ENCODE measurements around the gene DIS3L2.
"Not testable (repeated sequence)": the region's sequence is repeated elsewhere in the genome, so short reads cannot be mapped to it uniquely, and the experiment has no call there.

Gene DIS3L2

DNA sequence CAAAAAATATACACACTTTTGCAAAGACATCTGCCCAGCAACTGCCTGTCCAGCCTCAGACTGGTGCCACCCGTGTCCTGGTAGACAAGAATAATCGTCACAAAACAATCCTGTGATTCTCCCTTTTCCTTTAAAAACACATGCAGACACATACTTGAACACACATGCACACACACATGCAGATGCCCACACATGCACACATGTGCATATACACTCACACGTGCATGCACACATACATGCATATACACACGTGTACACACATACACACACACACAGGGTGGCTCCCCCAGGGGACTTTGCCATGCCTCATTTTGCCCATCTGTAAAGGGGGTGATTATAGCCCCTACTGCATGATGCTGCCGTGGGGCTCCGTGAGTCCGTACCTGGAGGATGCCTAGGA is 392.1 kb downstream of the DIS3L2 start:
- DNase-seq = no peak

DNA sequence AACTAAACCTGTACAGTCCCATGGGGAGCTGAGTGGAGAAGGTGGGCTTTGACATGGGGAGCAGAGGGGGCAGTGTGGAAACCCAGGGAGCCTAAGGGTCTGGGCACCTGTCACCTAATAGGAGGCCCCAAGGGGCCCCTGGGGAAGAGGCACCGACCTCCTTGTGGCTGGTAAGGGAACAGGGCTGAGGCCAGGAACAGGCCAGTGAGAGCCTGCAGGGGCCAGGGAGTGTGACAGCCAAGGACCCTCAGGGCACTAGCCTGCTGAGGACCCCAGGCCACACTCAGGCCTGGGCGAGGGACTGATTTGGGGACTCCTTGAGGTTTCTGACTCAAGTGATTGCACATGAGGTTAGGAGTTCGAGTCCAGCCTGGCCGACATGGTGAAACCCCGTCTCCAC is 392.6 kb downstream of the DIS3L2 start:
- DNase-seq = no peak

DNA sequence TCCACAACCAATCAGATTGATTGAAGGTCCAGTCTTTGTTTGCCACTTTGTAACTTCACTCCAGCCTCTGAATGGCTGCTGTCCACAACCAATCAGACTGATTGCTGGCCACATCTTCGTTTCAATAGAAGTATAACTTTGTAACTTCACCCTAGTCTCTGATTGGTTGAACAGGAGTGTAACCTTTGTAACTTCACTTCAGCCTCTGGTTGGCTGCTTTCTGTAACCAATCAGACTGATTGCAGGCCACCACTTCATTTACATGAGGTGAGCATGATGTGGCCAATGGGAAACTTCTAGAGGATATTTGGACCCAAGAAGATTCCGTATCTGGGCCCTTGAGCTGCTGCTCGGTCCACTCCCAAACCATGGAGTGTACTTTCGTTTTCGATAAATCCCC is 400.1 kb downstream of the DIS3L2 start:
- no peak for DNase-seq

DNA sequence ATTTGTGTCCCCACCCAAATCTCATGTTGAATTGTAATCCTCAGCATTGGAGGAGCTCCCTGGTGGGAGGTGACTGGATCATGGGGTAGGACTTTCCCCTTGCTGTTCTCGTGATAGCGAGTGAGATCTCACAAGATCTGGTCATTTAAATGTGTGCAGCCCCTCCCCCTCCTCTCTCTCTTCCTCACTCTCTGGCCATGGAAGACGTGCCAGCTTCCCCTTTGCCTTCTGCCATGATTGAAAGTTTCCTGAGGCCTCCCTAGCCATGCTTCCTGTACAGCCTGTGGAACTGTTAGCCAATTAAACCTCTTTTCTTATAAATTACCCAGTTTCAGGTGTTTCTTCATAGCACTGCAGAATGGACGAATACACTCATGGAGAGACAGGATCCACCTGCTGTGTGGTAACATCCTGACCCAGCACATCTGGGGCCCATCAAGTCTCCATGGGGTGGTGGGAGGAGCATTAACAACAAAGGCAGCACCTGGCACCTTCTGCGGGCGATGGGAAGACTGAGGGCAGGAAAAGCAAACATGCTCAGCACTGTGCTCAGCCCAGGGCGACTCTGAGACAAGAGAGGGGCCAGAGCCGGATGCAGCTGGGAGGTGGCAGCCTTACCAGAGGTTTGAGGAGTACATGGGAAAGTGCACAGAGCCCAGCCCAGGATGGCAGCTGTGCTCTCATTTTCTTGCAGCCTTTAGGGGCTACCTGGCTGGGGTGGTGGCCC is 400.8 kb downstream of the DIS3L2 start:
- no peak for DNase-seq

DNA sequence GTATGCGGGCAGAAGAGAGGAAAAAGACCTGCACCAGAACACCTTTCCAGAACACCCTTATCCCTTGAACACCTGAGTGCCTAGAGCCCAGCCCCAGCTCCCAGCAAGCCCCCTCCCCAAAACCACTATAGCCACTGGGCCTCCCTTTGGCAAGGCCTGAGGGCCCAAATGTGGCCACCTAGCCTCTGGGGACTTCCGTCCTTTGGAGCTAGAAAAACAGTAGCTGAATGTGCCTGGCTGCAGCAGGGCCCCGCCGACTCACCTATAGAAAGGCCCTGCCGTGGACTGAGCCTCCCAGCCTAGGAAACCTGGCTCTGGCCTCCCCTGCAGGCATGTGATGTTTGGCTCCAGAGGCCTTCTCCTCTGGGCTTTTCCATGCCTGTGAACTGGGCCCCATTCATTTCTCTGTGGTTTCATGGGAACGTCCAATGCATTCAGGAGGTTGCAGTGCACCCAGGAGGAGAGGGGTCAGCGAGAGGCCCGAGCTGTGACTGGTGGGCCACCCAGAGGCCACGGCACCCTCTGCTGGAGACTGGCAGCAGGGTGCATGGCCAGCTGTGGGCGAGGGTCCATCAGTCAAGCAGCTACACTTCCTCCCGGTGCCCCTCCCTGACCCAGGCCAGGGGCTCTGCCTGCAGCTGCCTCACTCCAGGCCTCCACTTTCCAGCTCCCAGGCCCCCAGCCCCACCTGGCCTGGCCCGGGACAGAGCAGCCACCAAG is 401.7 kb downstream of the DIS3L2 start:
- not testable (repeated sequence) for DNase-seq

DNA sequence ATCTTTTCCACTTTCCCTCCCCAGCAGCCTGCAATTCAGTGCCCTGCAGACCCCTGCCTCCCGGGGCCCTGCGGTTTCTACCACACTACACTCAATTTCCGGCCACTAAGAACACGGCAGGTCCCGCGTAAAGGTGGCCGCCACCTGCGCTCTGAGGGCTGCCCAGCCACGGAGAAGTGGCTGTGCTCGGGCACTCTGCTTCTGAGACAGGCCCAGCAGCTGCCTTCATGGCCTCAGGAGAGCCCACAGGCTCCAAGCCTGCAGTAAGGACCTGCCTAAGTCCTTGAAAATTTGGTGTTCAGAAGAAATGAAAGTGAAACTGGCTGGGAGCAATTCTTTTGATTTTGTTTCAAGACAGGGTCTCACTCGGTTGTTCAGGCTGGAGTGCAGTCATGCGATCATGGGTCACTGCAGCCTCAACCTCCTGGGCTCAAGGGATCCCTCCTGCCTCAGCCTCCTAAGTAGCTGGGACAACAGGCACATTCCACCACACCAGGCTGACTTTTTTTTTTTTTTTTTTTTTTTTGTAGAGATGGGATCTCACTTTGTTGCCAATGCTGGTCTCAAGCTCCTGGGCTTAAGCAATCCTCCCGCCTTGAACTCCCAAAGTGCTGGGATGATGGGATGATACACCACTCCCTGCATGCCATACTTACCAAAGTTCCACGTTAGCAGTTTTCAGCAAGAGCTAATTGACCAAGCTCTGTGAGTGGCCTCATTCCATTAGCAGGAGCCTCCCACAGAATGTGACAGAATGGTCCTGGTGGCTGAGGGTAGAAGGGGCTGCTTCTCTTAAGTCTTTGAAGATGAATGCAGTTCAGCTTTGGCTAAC is 402.5 kb downstream of the DIS3L2 start:
- DNase-seq = no peak

DNA sequence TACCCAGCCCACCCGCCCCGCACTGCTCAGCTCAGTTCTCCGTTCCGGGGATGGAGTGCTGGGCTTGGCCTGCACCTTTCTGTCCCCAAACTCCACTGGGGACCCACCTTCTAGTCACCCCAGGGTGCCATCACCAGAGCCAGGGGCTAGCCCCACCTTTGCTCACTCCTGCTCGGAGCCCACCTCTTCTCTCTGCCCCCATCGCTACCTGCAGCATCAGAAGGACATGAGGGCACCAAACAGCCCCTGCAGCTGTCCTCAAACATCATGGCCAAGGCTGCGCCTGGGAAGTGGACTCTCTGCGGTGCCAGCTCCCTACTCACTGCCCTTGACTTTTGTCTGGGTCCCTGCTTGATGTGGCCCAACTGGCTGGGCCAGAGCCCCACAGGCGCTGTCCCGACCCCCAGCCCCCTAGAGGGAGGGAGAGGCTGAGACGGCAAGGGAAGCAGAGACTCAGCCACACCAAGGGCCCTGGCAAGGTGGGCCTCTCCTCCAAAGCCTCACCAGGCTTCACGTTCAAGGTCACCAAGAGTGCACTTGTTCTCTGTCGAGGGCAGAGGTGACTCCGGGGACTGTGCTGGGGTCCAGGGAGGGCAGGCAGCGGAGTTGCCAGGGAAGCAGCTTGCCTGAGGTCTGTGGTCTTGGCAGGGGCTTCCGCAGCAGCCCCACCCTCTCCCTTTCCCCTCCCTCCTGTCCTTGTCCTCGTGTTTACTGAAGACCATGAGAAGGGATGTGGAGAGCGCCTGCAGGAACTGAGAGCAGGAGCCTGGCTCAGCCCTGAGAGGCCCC is 403.5 kb downstream of the DIS3L2 start:
- DNase-seq = not testable (repeated sequence)

DNA sequence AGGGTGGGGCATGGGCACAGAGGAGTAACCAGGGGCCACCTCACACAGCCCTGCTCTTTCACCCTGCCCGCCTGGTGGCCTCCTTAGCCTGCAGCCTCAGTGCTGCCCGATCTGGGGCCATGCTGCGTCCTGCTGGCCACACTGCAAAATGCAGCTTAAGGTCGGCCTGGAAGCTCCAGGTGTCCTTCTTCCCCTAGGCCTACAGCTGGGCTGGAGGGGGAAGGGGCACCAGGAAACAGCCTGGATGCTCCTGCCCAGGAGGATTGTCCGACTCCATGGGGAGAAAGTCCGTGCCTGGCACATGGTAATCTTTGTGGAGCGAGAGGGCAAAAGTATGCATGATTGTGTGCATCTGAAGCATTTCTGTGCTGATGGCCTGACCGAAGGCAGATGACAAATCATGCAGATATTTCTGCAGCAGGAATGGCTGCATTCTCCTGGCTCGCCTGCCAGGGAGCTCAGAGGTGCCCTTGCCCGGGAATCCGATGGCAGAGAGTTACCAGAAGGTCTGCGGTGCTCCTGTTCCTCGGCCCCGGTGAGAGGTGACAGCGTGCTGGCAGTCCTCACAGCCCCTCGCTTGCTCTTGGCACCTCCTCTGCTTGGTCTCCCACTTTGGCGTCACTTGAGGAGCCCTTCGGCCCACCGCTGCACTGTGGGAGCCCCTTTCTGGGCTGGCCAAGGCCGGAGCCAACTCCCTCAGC is 404.3 kb downstream of the DIS3L2 start:
- DNase-seq = no peak

DNA sequence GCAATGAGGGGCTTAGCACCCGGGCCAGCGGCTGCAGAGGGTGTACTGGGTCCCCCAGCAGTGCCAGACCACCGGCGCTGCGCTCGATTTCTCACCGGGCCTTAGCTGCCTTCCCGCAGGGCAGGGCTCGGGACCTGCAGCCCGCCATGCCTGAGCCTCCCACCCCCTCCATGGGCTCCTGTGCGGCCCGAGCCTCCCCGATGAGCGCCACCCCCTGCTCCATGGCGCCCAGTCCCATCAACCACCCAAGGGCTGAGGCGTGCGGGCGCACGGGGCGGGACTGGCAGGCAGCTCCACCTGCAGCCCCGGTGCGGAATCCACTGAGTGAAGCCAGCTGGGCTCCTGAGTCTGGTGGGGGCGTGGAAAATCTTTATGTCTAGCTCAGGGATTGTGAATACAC is 404.9 kb downstream of the DIS3L2 start:
- not testable (repeated sequence) for DNase-seq

DNA sequence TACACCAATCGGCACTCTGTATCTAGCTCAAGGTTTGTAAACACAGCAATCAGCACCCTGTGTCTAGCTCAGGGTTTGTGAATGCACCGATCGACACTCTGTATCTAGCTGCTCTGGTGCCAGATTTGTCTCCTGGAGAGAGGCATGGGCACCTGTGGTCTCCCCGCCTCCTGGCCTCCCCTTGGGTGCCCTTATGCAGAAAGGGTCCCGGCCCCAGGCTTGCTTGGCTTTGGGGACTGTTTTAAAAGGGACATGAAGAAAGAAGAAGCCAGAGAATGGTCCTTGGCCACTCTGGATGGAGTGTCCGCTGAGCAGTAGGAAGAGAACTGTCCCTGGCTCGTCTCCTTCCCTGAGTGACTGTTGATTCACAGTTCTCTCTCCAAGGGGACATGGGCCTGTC is 405.5 kb downstream of the DIS3L2 start:
- DNase-seq = no peak

DNA sequence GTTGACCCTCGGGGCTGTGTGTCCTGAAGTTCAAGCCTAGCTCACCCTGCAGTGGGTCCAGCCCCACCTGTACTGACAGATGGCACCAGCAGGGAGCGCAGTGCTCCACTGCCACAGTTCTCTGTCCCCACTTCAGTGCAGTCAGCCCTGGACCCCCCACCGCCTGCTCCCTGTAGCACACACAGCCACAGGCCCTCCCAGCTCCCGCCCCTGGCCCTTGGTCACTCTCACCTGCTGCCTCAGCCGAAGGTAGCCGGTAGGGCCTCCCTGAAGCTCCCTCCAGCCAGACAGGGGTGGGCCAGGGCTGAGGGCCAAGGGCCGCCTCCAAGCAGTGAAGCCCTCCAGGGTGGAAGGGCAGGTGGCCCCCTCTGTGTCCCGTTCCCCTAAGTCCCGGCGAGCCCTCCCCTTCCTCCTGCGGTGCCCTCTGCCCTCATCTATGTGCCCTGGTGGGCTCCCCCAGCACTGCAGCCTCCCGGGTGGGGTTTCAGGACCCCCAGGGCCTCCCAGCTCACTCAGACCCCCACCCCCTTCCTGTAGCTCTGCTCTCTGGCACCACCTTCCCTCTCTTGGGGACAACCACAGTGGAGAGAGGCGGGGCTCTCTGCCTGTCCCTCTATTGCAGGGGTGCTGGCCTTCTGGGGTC is 406.2 kb downstream of the DIS3L2 start:
- DNase-seq = no peak

DNA sequence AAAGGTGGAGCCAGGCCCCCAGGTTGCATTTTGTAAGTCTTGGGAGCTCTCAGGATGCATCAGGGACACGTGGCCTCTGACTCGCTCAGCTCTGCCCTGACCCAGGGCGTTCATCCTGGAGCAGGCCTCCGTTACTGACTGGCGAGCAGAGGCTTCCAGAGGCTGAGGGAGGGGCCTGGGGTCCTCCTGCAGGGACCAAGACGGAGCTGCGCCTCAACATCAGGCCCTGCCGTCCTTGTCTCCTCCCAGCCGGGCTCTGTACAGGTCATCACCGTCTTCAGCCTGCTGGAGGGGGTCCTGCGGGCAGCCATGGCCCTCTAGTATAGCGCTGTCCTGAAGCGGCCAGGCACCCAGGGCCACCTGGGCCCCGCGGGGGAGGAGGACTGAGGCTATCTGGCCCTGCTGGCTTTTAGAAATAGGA is 406.8 kb downstream of the DIS3L2 start:
- no peak for DNase-seq

DNA sequence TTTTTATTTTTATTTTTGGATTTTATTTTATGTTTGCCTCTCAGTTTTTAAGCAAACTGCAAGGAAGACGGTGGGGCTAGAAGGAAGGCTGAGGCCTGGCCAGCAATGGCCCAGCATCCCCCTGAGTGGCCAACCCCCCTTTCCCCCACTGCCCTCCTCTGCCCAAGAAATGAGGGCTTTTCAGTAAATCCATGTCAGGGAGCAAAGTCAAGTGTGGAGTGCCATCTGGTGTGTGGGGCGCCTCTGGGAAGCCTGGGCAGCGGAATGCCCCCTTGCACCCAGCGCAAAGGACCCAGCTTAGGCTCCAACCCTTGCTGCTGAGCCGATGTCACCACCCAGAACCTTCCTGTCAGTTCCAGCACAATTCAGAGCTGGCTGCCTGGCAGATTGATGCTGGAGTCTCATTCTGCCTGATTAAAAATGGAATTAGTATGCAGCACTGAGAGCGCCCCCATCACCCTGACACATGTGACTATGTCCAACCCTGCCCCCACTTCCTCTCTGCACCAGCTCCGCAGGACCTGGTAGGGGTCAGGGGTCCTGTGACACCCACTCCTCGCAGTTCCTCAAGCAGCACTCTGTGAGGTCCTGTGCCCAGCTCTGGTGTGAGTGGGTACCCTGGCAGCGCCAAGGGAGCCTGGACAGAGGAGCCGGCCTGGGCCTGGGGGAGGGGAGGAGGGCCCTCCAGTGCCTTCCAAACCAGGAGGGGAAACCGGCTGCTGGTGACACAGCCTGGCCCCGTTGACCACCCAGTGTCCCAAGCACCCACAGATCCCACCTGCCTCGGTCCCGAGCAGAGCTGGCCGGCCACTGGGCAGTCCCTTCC is 407.8 kb downstream of the DIS3L2 start:
- no peak for DNase-seq

DNA sequence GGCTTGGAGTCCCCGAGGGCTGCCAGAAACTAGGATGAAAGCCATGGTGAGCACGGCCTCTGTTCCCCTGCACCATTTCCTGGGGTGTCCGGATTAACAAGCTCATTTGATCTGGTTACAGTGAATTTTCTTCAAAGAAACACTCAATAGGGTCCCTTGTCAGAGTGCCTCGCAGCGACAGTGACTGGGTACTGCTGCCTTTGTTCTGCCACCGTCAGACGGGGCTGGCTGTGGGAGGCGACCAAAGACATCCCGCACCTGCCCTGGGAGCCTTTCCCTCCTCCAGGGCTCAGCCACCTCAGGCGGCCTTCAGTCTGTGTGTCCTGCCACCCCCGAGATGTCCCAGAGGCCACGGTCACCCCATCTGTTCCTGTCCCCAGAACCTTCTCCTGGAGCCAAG is 408.5 kb downstream of the DIS3L2 start:
- DNase-seq = not testable (repeated sequence)

DNA sequence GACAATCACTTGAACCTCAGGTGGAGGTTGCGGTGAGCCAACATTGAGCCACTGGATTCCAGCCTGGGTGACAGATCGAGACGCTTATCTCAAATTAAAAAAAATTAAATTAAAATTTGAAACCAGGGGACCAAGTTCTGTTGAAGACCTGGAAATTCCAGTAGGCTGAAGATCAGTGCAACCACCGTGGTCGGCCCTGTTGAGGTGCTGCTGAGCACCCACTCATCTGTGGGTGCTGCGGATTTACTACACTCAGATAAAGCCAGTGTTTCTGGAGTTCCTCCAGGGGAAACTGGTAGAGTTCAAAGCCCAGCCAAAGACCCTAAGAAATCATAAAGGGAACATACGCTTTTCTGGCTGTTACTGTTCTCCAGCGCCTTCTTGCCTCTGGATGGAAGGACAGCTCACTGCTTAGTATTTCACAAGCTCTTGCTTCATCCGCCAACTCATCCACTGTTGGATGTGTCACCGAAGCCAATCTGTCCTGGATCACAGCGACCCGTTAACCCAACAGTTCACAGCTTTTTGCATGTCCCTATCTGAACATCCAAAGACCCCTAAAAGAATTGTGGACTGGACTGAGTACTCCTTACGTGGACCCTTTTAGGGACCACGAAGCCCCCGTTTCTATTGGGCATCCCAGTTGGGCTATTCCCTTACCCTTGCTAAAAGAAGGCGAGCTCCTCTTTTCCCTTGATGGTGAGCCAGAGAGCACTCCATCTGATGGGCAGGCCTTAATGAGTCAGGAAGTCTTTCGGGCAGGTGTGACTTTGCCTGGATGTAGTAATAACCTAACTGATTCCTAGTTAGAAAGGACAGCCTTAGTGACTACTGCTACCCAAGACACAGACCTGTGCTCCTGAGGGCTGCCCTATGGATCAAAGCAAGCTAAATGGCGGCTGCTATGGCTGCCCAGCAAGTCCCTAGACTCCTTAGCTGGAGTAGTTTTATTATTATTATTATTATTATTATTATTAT is 411.0 kb downstream of the DIS3L2 start:
- no peak for DNase-seq

DNA sequence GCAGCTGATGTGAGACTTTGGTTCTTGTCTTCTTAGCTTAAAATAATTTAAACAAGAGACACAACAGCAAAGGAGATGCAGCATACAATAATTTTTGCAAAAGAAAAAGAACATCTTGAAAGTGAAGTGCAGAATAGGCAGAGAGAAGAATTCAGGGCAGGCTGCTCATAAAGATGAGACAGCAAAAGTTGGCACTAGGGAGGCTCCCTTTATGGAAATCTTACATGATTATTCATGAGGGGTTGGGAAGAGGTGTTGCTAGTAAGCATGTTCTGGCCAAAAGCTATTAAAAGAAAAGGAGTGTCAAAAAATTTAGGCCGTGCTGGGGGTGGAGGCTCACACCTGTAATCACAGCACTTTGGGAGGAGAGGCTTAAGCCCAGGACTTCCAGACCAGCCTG is 412.8 kb downstream of the DIS3L2 start:
- no peak for DNase-seq

DNA sequence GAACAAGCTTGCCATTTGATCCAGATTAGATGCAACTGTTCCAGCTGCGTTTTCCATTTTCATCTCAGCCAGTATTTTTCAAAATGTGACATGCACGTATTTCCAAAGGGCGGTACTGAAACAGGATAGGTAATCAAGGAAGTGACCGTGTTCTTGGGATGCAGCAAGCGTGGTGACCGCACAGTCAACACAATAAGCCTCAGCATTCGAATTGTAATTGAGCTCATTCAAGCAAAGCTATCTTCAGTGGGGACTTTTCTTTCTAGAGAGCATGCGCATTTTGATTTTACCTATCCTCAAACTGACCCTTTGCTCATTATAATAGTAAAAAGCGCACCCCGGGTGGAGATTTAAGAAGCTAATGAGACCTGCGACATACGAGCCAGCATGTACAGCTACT is 413.7 kb downstream of the DIS3L2 start:
- DNase-seq = no peak

DNA sequence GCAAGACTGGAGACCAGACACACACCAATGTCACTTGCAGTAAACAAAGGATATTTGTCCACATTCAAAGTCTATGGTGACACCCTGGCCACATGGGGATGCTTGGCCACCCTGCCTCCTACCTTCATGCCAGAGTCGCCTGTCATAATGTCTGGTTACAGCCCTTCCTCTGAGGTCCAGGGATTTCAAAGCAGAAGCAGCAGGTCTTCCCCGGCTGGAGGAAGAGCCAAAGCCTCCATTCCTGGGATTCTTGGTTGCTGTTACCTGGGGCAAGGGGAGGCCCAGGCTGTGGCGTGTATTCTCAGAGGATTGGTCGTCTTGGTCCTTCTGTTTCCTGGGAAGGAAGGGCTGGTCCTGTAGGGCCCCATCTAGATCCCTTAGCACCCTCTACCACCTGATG is 414.7 kb downstream of the DIS3L2 start:
- no peak for DNase-seq

DNA sequence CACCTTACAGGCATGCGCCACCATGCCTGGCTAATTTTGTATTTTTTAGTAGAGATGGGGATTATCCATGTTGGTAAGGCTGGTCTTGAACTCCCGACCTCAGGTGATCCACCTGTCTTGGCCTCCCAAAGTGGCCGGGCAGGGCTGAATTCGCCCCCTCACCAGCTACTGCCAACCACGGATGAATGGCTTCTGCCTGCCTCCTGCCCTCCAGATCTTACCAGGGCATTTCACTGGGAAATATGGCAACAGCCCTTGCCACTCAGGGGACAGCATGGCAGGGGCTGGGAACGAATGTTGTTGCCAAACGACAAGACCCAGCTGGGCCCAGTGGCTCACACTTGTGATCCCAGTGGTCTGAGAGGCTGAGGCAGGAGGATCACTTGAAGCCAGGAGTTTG is 415.2 kb downstream of the DIS3L2 start:
- no peak for DNase-seq

DNA sequence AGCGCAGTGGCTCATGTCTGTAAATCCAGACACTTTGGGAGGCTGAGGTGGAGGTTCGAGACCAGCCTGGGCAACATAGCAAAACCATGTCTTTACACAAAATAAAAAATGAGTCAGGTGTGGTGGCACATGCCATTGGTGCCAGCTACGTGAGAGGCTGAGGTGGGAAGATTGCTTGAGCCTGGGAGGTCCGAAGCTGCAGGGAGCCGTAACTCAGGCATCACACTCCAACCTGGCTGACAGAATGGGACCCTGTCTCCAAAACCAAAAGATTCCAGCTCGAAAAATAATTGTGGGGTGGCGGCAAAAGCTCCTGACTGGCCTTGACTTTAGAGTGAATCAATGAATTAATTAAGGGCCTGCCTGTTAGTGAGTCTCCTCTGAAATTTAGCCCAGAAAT is 415.8 kb downstream of the DIS3L2 start:
- no peak for DNase-seq
